GM12878 (cell line): ENCODE data around the gene COMMD10. TPM values are rescaled to one million over a fixed set of nuclear protein-coding genes. Genes with fewer than 3 reads are reported as not detected.

Experiments used
- ATAC-seq: fragments of 200-7000 bp; cut with Tn5 transposase; 3 replicates; pipeline ENCODE4 v1.9.1; 2020; ENCODE audit warnings: mild to moderate bottlenecking, moderate library complexity
- BruUV-seq: library from RNA; stranded (reverse); fragments of 400-500 nt; replicated peaks from 2 replicates; lab custom pipeline; 2021; lab: Mats Ljungman, UMichigan
- CTCF ChIA-PET: fragments of 300-600 bp; sonication (Branson Sonifier 250); formaldehyde crosslinking; extraction: SDS; loops from one replicate; lab custom pipeline; 2021; ENCODE audit warnings: inconsistent platforms; lab: Yijun Ruan, JAX
- POLR2A ChIA-PET: fragments of 350-600 bp; formaldehyde crosslinking; extraction: SDS; loops from one replicate; lab custom pipeline; 2021; ENCODE audit warnings: inconsistent platforms; lab: Charles Lee
- RAD21 ChIA-PET: fragments of 300-600 bp; sonication (Branson Sonifier 250); formaldehyde crosslinking; loops from one replicate; lab custom pipeline; 2023; ENCODE audit warnings: antibody characterized with exemption; ENCODE audit not compliant: unreplicated experiment; lab: Charles Lee
- SMC1A ChIA-PET: fragments of 300-600 bp; sonication (Branson Sonifier 250); formaldehyde crosslinking; loops from one replicate; lab custom pipeline; 2023; ENCODE audit not compliant: unreplicated experiment, uncharacterized antibody; lab: Charles Lee
- DNase-seq: peaks from one replicate; pipeline ENCODE4 v3.0.0-alpha.2; 2011; ENCODE audit warnings: low read depth, low spot score
- FAIRE-seq: peaks from 3 replicates; lab custom pipeline; 2011; peaks lifted over from hg19 to GRCh38; lab: Jason Lieb, UNC
- H2AFZ ChIP-seq: 2 replicates; pipeline ENCODE4 v1.6.0; 2011; ENCODE audit warnings: low read depth, low read length, control low read depth; ENCODE audit not compliant: control insufficient read depth
- H3K27ac ChIP-seq: 2 replicates; pipeline ENCODE4 v1.5.1; 2011; ENCODE audit warnings: control low read depth; ENCODE audit not compliant: control insufficient read depth, insufficient read depth
- H3K27me3 ChIP-seq, 2 experiments: replicated peaks in 1 of 2; 2 replicates each; pipeline versions ENCODE4 v1.6.0 to v1.6.1; 2011; ENCODE audit warnings: low read length in 1 of 2; ENCODE audit not compliant: control insufficient read depth in 2 of 2, insufficient read depth in 2 of 2
- H3K36me3 ChIP-seq, 2 experiments: 2 replicates each; pipeline ENCODE4 v1.5.1; 2011; ENCODE audit warnings: low read length in 1 of 2; ENCODE audit not compliant: control insufficient read depth in 2 of 2, insufficient read depth in 2 of 2
- H3K4me1 ChIP-seq: 2 replicates; pipeline ENCODE4 v1.6.1; 2011; ENCODE audit warnings: mild to moderate bottlenecking, low read length, moderate library complexity, mixed read lengths; ENCODE audit not compliant: control insufficient read depth, insufficient read depth
- H3K4me2 ChIP-seq: 2 replicates; pipeline ENCODE4 v1.6.0; 2011; ENCODE audit warnings: control low read depth; ENCODE audit not compliant: control insufficient read depth, insufficient read depth
- H3K4me3 ChIP-seq: fragments of 200-600 bp; sonication (generic); 2 replicates; pipeline ENCODE4 v1.5.1; 2016
- H3K79me2 ChIP-seq: 2 replicates; pipeline ENCODE4 v1.6.0; 2011; ENCODE audit warnings: low read length; ENCODE audit not compliant: control insufficient read depth, insufficient read depth
- H3K9ac ChIP-seq: 2 replicates; pipeline ENCODE4 v1.8.0; 2011; ENCODE audit warnings: low read length, control low read depth, mixed read lengths; ENCODE audit not compliant: control insufficient read depth, insufficient read depth
- H3K9me3 ChIP-seq: replicated peaks from 3 replicates; pipeline ENCODE4 v1.5.1; 2011; ENCODE audit warnings: mild to moderate bottlenecking, low read length; ENCODE audit not compliant: control insufficient read depth, insufficient read depth
- H4K20me1 ChIP-seq: 2 replicates; pipeline ENCODE4 v1.6.0; 2011; ENCODE audit not compliant: control insufficient read depth, insufficient read depth
- BMI1 ChIP-seq: fragments of 450-650 bp; IDR thresholded peaks from 2 replicates; pipeline ENCODE4 v1.6.1; 2016; ENCODE audit warnings: mild to moderate bottlenecking, moderate library complexity, borderline replicate concordance
- CBFB ChIP-seq: IDR thresholded peaks from 2 replicates; pipeline ENCODE4 v1.6.1; 2016; ENCODE audit warnings: antibody characterized with exemption, low read depth
- CHD2 ChIP-seq: IDR thresholded peaks from 2 replicates; pipeline ENCODE4 v1.6.1; 2011; ENCODE audit warnings: low read depth, low read length, improper control_type of control experiment, borderline replicate concordance
- CREM ChIP-seq: IDR thresholded peaks from 2 replicates; pipeline ENCODE4 v1.6.1; 2014; ENCODE audit warnings: antibody characterized with exemption, low read depth
- HSF1 ChIP-seq: fragments of 150-350 bp; IDR thresholded peaks from 2 replicates; pipeline ENCODE4 v1.6.1; 2014; ENCODE audit warnings: mild to moderate bottlenecking, low read depth, low read length
- MTA2 ChIP-seq: fragments of 450-650 bp; IDR thresholded peaks from 2 replicates; pipeline ENCODE4 v1.6.1; 2016; ENCODE audit warnings: low read depth, mild to moderate bottlenecking, moderate library complexity
- MXI1 ChIP-seq: fragments of 150-350 bp; IDR thresholded peaks from 2 replicates; pipeline ENCODE4 v1.6.1; 2011; ENCODE audit warnings: low read depth, mild to moderate bottlenecking, inconsistent platforms, low read length, improper control_type of control experiment
- POLR2A ChIP-seq: IDR thresholded peaks from 2 replicates; pipeline ENCODE4 v1.6.1; 2011; ENCODE audit warnings: low read depth, mild to moderate bottlenecking, low read length
- POLR2AphosphoS5 ChIP-seq: IDR thresholded peaks from 2 replicates; pipeline ENCODE4 v1.6.1; 2011; ENCODE audit warnings: mild to moderate bottlenecking, low read length, inconsistent platforms
- RCOR1 ChIP-seq: conservative IDR thresholded peaks from 2 replicates; pipeline ENCODE4 v1.6.1; 2012; ENCODE audit warnings: low read depth, low read length, improper control_type of control experiment
- SMC3 ChIP-seq: IDR thresholded peaks from 2 replicates; pipeline ENCODE4 v1.6.1; 2011; ENCODE audit warnings: low read length, improper control_type of control experiment, borderline replicate concordance
- SREBF1 ChIP-seq: IDR thresholded peaks from 2 replicates; pipeline ENCODE4 v1.6.1; 2012; ENCODE audit warnings: mild to moderate bottlenecking, low read length
- TBL1XR1 ChIP-seq: IDR thresholded peaks from 2 replicates; pipeline ENCODE4 v1.6.1; 2012; ENCODE audit warnings: low read depth, low read length, improper control_type of control experiment
- WGBS: methylation state at CpG from one replicate; pipeline ENCODE4 v1.1.6; 2016; ENCODE audit warnings: low lambda C conversion rate; ENCODE audit not compliant: insufficient replicate concordance, insufficient coverage; ENCODE audit errors: missing lambda C conversion rate; 5-methylcytosine and 5-hydroxymethylcytosine counted together
- in situ Hi-C: fragments of 300-500 bp; cut with MboI; formaldehyde crosslinking; loops from 9 replicates; pipeline ENCODE4 v1.14.3; 2018; ENCODE audit warnings: mixed read lengths
- intact Hi-C: fragments of 100-400 bp; cut with micrococcal nuclease; formaldehyde crosslinking; loops from one replicate; pipeline ENCODE4 v1.14.2; 2022; ENCODE audit not compliant: unreplicated experiment
- polyA plus RNA-seq, 11 experiments: library from polyadenylated mRNA; depleted of rRNA in 4 of 11; unstranded in 6 of 11; stranded (reverse) in 5 of 11; fragments of >200 nt; fragmentation: Nextera tagmentation in 4 of 11; fragmentation: Illumina TruSeq in 1 of 11; extraction: Ambion mirVana in 4 of 11; extraction: Trizol in 1 of 11; gene quantifications; 1 replicate in 1 of 11; 2 replicates in 10 of 11; pipeline versions ENCODE4 v1.2.1 to v1.2.3, GENCODE V29; 2011 to 2016; ENCODE audit warnings: inconsistent platforms in 2 of 11, missing spikeins in 2 of 11, low read depth in 1 of 11
- total RNA-seq, 4 experiments: library from RNA; depleted of rRNA in 3 of 4; stranded (reverse); fragments of >200 nt in 3 of 4; fragmentation: Illumina TruSeq in 1 of 4; extraction: Trizol in 1 of 4; gene quantifications; 2 replicates each; pipeline versions ENCODE4 v1.2.1 to v1.2.3, GENCODE V29; 2013 to 2021
- TF ChIP-seq, protein P1 (sequence below): fragments of 450-650 bp; formaldehyde crosslinking; IDR thresholded peaks from 2 replicates; pipeline ENCODE4 v1.4.0; 2020; ENCODE audit warnings: mild to moderate bottlenecking, moderate library complexity

The COMMD10 gene
- total and polyA plus RNA-seq, 10 of the 15 experiments (the other 5 are each of a cell fraction or from before 2014, with no cell fraction given): 19.6 to 98.7 (median 28.0) TPM

- Histone ChIP-seq H3K4me3 (no peak overlapping the region), H3K79me2 (no peaks in the 10 kb centered on the region), H4K20me1 (no peaks in the 10 kb centered on the region), H3K27ac (no peak overlapping the region), H3K9me3 (no peaks in the 10 kb centered on the region), H3K4me1 (no peaks in the 10 kb centered on the region), H2AFZ (no peak overlapping the region), H3K27me3 (no peaks in the 10 kb centered on the region), H3K9ac (no peak overlapping the region), H3K4me2 (no peak overlapping the region), H3K36me3 (no peaks in the 10 kb centered on the region; a peak in 1 of 4 replicates)
- POLR2A ChIA-PET: interaction anchor here (0.6 kb wide), 1 partner anchor 19 kb away, joined by 3 read pairs; no protein-coding TSS in a partner anchor
- ATAC-seq (no peak), DNase-seq (no peak), FAIRE-seq (no peak)
- no TSS peak for BruUV-seq
- RAD21 ChIA-PET: no interaction called here
- TF ChIP-seq POLR2AphosphoS5 (no peak), CREM (no peak), SREBF1 (no peak), MXI1 (no peak), CHD2 (no peak), POLR2A (no peak), CBFB (no peak), MTA2 (no peak), HSF1 (no peak), TBL1XR1 (no peak), RCOR1 (no peak), BMI1 (no peak), SMC3 (no peak)
- TF ChIP-seq, protein P1, sequence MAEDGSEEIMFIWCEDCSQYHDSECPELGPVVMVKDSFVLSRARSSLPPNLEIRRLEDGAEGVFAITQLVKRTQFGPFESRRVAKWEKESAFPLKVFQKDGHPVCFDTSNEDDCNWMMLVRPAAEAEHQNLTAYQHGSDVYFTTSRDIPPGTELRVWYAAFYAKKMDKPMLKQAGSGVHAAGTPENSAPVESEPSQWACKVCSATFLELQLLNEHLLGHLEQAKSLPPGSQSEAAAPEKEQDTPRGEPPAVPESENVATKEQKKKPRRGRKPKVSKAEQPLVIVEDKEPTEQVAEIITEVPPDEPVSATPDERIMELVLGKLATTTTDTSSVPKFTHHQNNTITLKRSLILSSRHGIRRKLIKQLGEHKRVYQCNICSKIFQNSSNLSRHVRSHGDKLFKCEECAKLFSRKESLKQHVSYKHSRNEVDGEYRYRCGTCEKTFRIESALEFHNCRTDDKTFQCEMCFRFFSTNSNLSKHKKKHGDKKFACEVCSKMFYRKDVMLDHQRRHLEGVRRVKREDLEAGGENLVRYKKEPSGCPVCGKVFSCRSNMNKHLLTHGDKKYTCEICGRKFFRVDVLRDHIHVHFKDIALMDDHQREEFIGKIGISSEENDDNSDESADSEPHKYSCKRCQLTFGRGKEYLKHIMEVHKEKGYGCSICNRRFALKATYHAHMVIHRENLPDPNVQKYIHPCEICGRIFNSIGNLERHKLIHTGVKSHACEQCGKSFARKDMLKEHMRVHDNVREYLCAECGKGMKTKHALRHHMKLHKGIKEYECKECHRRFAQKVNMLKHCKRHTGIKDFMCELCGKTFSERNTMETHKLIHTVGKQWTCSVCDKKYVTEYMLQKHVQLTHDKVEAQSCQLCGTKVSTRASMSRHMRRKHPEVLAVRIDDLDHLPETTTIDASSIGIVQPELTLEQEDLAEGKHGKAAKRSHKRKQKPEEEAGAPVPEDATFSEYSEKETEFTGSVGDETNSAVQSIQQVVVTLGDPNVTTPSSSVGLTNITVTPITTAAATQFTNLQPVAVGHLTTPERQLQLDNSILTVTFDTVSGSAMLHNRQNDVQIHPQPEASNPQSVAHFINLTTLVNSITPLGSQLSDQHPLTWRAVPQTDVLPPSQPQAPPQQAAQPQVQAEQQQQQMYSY (CRISPR knock-in tag): no peak
- CTCF ChIA-PET: interaction anchor here (1.0 kb wide), 1 partner anchor 34 kb away, joined by 3 read pairs; no protein-coding TSS in a partner anchor
- WGBS: 100% methylated on average over 4 of the region's 4 CpGs
- SMC1A ChIA-PET: no interaction called here
- in situ Hi-C loops: no loop called here
- intact Hi-C loops: no loop called here
These were observed 12.5 kb downstream of the COMMD10 start for GRCh38 chr5:116097301-116097700.
